ENCODE results near the gene TPSD1.
"Not testable (repeated sequence)": the region's sequence is repeated elsewhere in the genome, so short reads cannot be mapped to it uniquely, and the experiment has no call there.

TPSD1 gene

GRCh38 chr16:1255276-1256122 lies at the start of gene TPSD1:
TSS of gene TPSD1 (plus strand) at chr16:1256069. CDS start at chr16:1256281, 212 bp downstream.
- not testable (repeated sequence) for H3K36me3 ChIP-seq (ENCODE audit: insufficient read depth, insufficient read length, low read length); DNase-seq (ENCODE audit: low read depth, low spot score); H3K9me3 ChIP-seq (ENCODE audit: insufficient read depth, low read length); H3K4me1 ChIP-seq (ENCODE audit: insufficient read depth, insufficient read length); H3K4me3 ChIP-seq (ENCODE audit: insufficient read length, low read depth); H3K9ac ChIP-seq (ENCODE audit: insufficient read length, low read depth)
- peaks cover 40% of the 10 kb centered on the region for H3K27me3 ChIP-seq (ENCODE audit: insufficient read depth, insufficient read length)

DNA sequence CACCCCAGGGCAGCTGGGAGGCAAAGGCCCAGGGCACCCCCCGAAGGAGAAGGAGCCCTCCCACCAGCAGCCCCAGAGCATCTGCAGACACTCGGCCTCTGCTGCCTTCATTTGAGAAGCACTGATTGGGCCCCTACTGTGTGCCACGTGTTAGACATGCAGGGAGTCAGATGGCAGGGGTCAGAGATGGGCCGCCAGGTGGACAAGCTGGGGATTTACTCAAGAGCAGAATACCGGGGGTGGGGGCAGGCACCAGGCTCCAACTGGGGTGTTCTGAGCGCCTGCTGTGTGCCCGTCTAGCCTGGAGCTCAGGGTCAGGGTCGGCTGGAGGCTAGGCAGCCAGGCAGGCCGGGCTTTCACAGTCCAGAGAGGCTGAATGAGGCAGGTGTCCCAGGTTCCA lies 49.5 kb upstream of the TPSD1 start:
- TF ChIP-seq YY1 (IDR thresholded peaks at IDR 0.05; ENCODE audit: insufficient read depth, insufficient read length) = no peak
- no peak for TF ChIP-seq SUZ12 (IDR thresholded peaks at IDR 0.05; ENCODE audit: extremely low read depth, insufficient read depth, insufficient read length)
- no peak for TF ChIP-seq ZNF274 (IDR thresholded peaks at IDR 0.05; ENCODE audit: low read depth, low read length)
- no peak for DNase-seq (ENCODE audit: low read depth, low spot score)
- H3K9me3 ChIP-seq (ENCODE audit: insufficient read depth, low read length) = no peaks in the 10 kb centered on the region
- H3K27me3 ChIP-seq (ENCODE audit: insufficient read depth, insufficient read length) = no peaks in the 10 kb centered on the region
- H3K4me1 ChIP-seq (ENCODE audit: insufficient read depth, insufficient read length) = peaks cover 1% of the 10 kb centered on the region
- H3K36me3 ChIP-seq (ENCODE audit: insufficient read depth, insufficient read length, low read length) = peaks cover 88% of the 10 kb centered on the region
- H3K9ac ChIP-seq (ENCODE audit: insufficient read length, low read depth) = no peak overlapping the region
- no peak overlapping the region for H3K4me3 ChIP-seq (ENCODE audit: insufficient read length, low read depth)

DNA sequence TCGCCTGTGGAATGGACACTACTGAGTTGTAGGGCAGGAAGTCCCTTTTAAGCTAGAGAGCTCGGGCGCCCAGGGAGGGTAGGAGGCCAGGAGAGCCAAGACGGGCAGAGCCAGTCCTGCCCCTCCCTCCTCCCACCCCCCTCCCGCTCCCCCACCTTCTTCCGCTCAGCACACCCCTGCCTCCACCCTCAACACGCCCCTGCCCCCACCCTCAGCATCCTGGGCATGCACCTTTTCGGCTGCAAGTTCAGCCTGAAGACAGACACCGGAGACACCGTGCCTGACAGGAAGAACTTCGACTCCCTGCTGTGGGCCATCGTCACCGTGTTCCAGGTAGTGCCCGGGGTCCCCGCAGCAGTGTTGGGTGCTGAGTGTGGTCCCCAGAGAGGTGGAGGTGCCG lies 49.1 kb upstream of the TPSD1 start:
- Histone ChIP-seq H3K4me1 (ENCODE audit: insufficient read depth, insufficient read length) (peaks cover 1% of the 10 kb centered on the region), H3K27me3 (ENCODE audit: insufficient read depth, insufficient read length) (no peaks in the 10 kb centered on the region), H3K9me3 (ENCODE audit: insufficient read depth, low read length) (no peaks in the 10 kb centered on the region), H3K36me3 (ENCODE audit: insufficient read depth, insufficient read length, low read length) (peaks cover 88% of the 10 kb centered on the region), H3K9ac (ENCODE audit: insufficient read length, low read depth) (no peak overlapping the region), H3K4me3 (ENCODE audit: insufficient read length, low read depth) (no peak overlapping the region)
- TF ChIP-seq SUZ12 (IDR thresholded peaks at IDR 0.05; ENCODE audit: extremely low read depth, insufficient read depth, insufficient read length) (no peak), YY1 (IDR thresholded peaks at IDR 0.05; ENCODE audit: insufficient read depth, insufficient read length) (no peak)
- no peak for DNase-seq (ENCODE audit: low read depth, low spot score)

DNA sequence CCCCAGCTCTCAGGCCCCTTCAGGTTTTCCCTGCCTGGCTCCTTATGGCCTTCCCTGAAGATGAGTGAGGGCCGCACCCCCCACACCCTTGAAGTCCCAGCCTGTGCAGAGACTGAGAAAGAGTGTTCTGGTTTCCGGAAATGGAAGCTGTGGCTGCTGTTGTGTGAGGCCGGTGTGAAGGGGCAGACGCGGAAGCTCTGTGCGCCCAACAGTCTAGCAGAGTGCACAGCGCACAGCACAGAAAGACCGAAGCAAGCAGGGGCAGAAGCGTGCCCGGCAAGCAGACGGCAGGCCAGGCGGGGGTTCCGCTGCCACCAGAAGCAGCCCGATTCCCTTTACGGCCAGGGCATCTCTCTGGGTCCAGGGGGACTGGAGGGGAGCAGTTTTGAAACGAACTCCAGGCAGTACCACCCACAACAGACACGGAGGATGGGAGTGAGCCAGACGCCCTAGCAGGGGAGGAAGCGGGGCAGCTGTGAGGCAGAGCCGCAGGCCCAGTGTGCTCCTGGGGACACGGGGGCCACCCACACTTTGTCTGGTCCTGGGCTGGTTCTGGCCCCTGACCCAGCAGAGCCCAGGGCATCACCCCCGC lies 47.5 kb upstream of the TPSD1 start:
- Histone ChIP-seq H3K36me3 (ENCODE audit: insufficient read depth, insufficient read length, low read length) (peaks cover 90% of the 10 kb centered on the region), H3K27me3 (ENCODE audit: insufficient read depth, insufficient read length) (no peaks in the 10 kb centered on the region), H3K9ac (ENCODE audit: insufficient read length, low read depth) (no peak overlapping the region), H3K4me3 (ENCODE audit: insufficient read length, low read depth) (no peak overlapping the region), H3K4me1 (ENCODE audit: insufficient read depth, insufficient read length) (peaks cover 1% of the 10 kb centered on the region), H3K9me3 (ENCODE audit: insufficient read depth, low read length) (no peaks in the 10 kb centered on the region)
- no peak for TF ChIP-seq ZNF274 (IDR thresholded peaks at IDR 0.05; ENCODE audit: low read depth, low read length)
- no peak for TF ChIP-seq SUZ12 (IDR thresholded peaks at IDR 0.05; ENCODE audit: extremely low read depth, insufficient read depth, insufficient read length)
- no peak for TF ChIP-seq YY1 (IDR thresholded peaks at IDR 0.05; ENCODE audit: insufficient read depth, insufficient read length)
- no peak for DNase-seq (ENCODE audit: low read depth, low spot score)

DNA sequence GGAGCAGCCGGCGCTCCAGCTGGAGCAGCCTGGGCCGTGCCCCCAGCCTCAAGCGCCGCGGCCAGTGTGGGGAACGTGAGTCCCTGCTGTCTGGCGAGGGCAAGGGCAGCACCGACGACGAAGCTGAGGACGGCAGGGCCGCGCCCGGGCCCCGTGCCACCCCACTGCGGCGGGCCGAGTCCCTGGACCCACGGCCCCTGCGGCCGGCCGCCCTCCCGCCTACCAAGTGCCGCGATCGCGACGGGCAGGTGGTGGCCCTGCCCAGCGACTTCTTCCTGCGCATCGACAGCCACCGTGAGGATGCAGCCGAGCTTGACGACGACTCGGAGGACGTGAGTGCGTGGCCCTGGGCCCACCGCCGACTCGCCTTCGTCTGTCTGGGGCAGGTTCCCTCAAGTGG lies 46.8 kb upstream of the TPSD1 start:
- H3K27me3 ChIP-seq (ENCODE audit: insufficient read depth, insufficient read length) = no peaks in the 10 kb centered on the region
- no peak overlapping the region for H3K9ac ChIP-seq (ENCODE audit: insufficient read length, low read depth)
- no peaks in the 10 kb centered on the region for H3K9me3 ChIP-seq (ENCODE audit: insufficient read depth, low read length)
- H3K4me1 ChIP-seq (ENCODE audit: insufficient read depth, insufficient read length) = peaks cover 1% of the 10 kb centered on the region
- H3K36me3 ChIP-seq (ENCODE audit: insufficient read depth, insufficient read length, low read length) = peaks cover 87% of the 10 kb centered on the region
- H3K4me3 ChIP-seq (ENCODE audit: insufficient read length, low read depth) = no peak overlapping the region
- no peak for DNase-seq (ENCODE audit: low read depth, low spot score)
- TF ChIP-seq SUZ12 (IDR thresholded peaks at IDR 0.05; ENCODE audit: extremely low read depth, insufficient read depth, insufficient read length) (no peak), ZNF274 (IDR thresholded peaks at IDR 0.05; ENCODE audit: low read depth, low read length) (no peak), YY1 (IDR thresholded peaks at IDR 0.05; ENCODE audit: insufficient read depth, insufficient read length) (no peak)

GRCh38 chr16:1210461-1210860 lies 45.4 kb upstream of the TPSD1 start:
- no peak for DNase-seq (ENCODE audit: low read depth, low spot score)
- TF ChIP-seq YY1 (IDR thresholded peaks at IDR 0.05; ENCODE audit: insufficient read depth, insufficient read length) = no peak
- no peak for TF ChIP-seq ZNF274 (IDR thresholded peaks at IDR 0.05; ENCODE audit: low read depth, low read length)
- no peak for TF ChIP-seq SUZ12 (IDR thresholded peaks at IDR 0.05; ENCODE audit: extremely low read depth, insufficient read depth, insufficient read length)
- H3K9ac ChIP-seq (ENCODE audit: insufficient read length, low read depth) = no peak overlapping the region
- H3K36me3 ChIP-seq (ENCODE audit: insufficient read depth, insufficient read length, low read length) = peaks cover 89% of the 10 kb centered on the region
- H3K4me1 ChIP-seq (ENCODE audit: insufficient read depth, insufficient read length) = no peaks in the 10 kb centered on the region
- no peaks in the 10 kb centered on the region for H3K9me3 ChIP-seq (ENCODE audit: insufficient read depth, low read length)
- no peaks in the 10 kb centered on the region for H3K27me3 ChIP-seq (ENCODE audit: insufficient read depth, insufficient read length)
- no peak overlapping the region for H3K4me3 ChIP-seq (ENCODE audit: insufficient read length, low read depth)

GRCh38 chr16:1211451-1212268 lies 44.2 kb upstream of the TPSD1 start:
- H3K4me3 ChIP-seq (ENCODE audit: insufficient read length, low read depth) = no peak overlapping the region
- H3K4me1 ChIP-seq (ENCODE audit: insufficient read depth, insufficient read length) = no peaks in the 10 kb centered on the region
- DNase-seq (ENCODE audit: low read depth, low spot score) = no peak
- H3K9ac ChIP-seq (ENCODE audit: insufficient read length, low read depth) = no peak overlapping the region
- H3K36me3 ChIP-seq (ENCODE audit: insufficient read depth, insufficient read length, low read length) = peaks cover 89% of the 10 kb centered on the region
- TF ChIP-seq ZNF274 (IDR thresholded peaks at IDR 0.05; ENCODE audit: low read depth, low read length) (no peak), YY1 (IDR thresholded peaks at IDR 0.05; ENCODE audit: insufficient read depth, insufficient read length) (no peak), SUZ12 (IDR thresholded peaks at IDR 0.05; ENCODE audit: extremely low read depth, insufficient read depth, insufficient read length) (no peak)
- H3K27me3 ChIP-seq (ENCODE audit: insufficient read depth, insufficient read length) = no peaks in the 10 kb centered on the region
- H3K9me3 ChIP-seq (ENCODE audit: insufficient read depth, low read length) = no peaks in the 10 kb centered on the region
